ENCODE measurements around the gene C11orf68.
A peak's percentile ranks its signal among the peaks of the same experiment; 100 is the strongest.
"Not testable (repeated sequence)": the region's sequence is repeated elsewhere in the genome, so short reads cannot be mapped to it uniquely, and the experiment has no call there.

The C11orf68 gene

GRCh38 chr11:65912845-65913244 lies 6.0 kb downstream of the C11orf68 start:
- DNase-seq (ENCODE audit: low read depth), result no peak

- no peak for DNase-seq (ENCODE audit: low read depth)
Measured at GRCh38 chr11:65911682-65912568, 6.9 kb downstream of the C11orf68 start.

DNA sequence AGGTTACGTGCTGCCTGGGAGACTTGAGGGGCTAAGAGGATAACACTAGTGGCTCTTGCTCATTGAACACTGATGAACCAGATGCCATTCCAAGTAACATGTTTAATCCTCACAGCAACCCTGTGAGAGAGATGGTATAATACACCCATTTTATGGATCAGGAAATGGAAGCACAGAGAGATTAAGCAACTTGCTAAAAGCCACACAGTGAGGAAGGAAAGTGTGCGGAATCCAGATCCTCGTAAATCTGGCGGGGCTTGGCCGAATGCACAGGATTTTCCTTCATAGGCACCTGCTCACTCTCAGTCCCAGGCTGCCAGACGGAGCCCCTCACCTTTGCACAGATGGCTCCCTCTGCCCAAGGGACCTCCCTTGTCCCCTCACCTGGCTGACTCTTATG lies 11.0 kb downstream of the C11orf68 start:
- DNase-seq (ENCODE audit: low read depth), result no peak

DNA sequence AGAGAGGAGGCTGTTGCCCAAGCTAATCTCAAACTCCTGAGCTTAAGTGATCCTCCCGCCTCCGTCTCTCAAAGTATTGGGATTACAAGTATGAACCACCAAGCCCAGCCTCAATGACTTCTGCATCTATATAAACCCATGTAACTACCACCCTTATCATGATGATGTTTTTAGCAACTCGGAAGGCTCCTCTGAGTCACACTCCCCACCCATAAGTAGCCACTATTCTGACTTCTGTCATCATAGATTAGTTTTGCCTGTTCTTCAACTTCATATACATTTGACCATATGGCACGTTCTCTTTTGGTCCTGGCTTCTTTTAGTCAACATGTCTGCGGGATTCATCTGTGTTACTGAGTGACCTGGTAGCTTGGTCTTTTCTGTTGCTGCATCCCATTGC lies 12.3 kb downstream of the C11orf68 start:
- no peak for DNase-seq (ENCODE audit: low read depth)

GRCh38 chr11:65903715-65904114 lies 15.1 kb downstream of the C11orf68 start:
- DNase-seq (ENCODE audit: low read depth), result no peak

GRCh38 chr11:65903068-65903481 lies 15.8 kb downstream of the C11orf68 start:
- DNase-seq (ENCODE audit: low read depth), result no peak

DNA sequence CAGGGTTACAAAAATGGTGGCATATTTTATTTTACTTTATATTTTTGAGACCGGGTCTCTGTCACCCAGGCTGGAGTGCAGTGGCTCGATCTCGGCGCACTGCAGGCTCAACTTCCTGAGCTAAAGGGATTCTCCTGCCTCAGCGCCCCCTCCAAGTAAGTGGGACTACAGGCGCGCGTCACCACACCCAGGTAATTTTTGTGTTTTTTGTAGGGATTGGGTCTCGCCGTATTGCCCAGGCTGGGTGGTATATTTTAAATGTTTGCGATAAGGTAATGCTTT lies 18.0 kb downstream of the C11orf68 start:
- DNase-seq (ENCODE audit: low read depth), result no peak

GRCh38 chr11:65900125-65900898 lies 18.6 kb downstream of the C11orf68 start, which contains the start of gene FOSL1:
Gene FOSL1, minus strand, starts transcription at chr11:65900388. Its CDS starts 49 bp downstream, at chr11:65900339.
- peak; percentile 93 for DNase-seq (ENCODE audit: low read depth)

GRCh38 chr11:65899356-65900124 lies 19.3 kb downstream of the C11orf68 start:
- peak; percentile 39 for DNase-seq (ENCODE audit: low read depth)

GRCh38 chr11:65898656-65899355 lies 20.1 kb downstream of the C11orf68 start:
- DNase-seq (ENCODE audit: low read depth), result no peak

GRCh38 chr11:65897020-65897471 lies 21.8 kb downstream of the C11orf68 start:
- DNase-seq (ENCODE audit: low read depth), result no peak

DNA sequence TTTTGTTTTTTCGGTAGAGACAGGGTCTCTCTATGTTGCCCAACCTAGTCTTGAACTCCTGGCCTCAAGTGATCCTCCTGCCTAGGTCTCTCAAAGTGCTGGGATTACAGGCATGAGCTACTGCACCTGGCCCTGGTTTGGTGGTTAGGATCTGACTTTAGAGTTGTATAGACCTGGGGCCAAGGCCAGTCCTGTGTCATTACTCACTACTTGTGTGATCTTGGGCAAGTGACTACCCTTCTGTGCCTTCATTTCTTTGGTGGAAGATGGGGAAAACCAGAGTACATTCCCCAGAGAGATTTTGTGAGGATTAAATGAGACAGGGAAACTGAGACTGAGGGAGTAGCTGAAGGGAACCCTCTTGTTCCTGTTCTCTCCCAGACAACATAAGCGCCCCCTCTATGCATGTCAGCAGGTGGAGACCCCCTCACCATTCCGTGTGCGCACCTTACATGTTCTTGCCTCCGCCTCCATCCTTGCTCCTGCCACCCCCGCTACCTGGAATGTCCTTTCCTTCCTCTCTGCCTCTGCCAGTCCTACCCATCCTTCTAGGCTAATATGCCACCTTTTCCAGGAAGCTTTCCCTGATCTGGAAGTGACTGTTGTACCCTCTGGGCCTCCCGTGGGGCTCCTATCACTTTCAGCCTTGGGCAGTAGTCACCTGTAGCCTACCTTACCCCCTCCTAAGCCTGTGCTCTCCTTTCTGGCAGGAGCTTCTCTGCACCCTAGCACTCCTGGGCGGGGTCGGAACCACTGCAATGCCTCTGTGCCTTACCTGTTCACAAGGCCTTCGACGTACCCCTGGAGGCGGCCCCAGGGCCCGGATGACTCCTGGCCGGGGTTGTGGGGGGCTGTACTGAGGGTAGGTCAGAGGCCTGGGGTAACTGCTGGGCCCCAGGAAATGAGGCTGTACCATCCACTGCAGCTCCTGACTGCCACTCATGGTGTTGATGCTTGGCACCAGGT lies 22.5 kb downstream of the C11orf68 start:
- no peak for DNase-seq (ENCODE audit: low read depth)

GRCh38 chr11:65895482-65895981 lies 23.3 kb downstream of the C11orf68 start:
- DNase-seq (ENCODE audit: low read depth), result no peak

GRCh38 chr11:65894034-65894591 lies 24.7 kb downstream of the C11orf68 start:
- no peak for DNase-seq (ENCODE audit: low read depth)

GRCh38 chr11:65892661-65893317 lies 26.1 kb downstream of the C11orf68 start:
- no peak for DNase-seq (ENCODE audit: low read depth)

GRCh38 chr11:65892137-65892540 lies 26.7 kb downstream of the C11orf68 start:
- not testable (repeated sequence) for DNase-seq (ENCODE audit: low read depth)

DNA sequence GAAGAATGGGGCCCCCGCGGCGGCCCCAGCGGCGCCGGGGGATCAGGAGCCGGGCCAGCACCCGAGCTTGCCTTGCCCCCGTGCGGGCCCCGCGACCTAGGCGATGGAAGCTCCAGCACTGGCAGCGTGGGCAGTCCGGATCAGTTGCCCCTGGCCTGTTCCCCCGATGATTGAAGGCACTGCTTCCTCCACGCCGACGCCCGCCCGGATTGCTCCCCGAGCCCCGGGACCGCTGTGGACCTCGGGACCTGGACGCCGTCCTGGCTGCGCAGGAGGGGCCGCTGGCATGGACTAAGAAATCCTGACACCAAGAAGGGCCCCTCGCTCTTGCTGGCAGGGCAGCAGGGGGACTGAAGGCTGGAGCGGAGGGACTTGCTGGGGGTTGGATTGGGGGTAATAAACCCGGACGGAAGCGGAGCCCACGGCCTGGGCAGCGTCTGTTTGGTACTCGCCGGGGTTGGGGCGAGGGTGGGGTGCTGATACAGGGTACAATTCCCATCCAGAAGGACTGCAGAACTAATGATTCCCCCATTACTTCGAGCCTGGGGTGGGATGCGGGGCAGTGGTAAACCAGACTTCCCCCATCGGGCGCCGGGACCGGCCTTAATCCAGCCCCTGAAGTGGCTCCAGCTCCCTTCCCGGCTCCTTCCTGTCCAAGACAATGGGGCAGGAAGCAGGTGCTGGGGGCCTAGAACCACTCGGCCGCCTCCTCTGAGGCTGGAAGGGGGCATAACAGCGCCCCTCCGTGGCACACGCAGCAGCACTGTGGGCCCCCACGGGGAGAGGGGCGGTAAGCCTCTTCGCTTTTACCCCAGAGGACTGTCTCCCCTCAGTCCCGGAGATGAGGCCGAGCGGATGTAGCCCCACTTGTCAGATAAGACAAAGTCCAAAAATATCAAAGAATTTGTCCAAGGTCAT lies 27.4 kb downstream of the C11orf68 start:
- no peak for DNase-seq (ENCODE audit: low read depth)

Measured in T follicular helper cell (primary cell).